Measurements from ENCODE around the gene KDM6A. TPM values are rescaled to one million over a fixed set of nuclear protein-coding genes. Genes with fewer than 3 reads are reported as not detected.
"Not testable (repeated sequence)": the region's sequence is repeated elsewhere in the genome, so short reads cannot be mapped to it uniquely, and the experiment has no call there.

Gene KDM6A
- total RNA-seq = 9.4 TPM
- long read RNA-seq, full-length matches to known transcripts = 7 of 15 reads
- long read RNA-seq, partial matches to known transcripts = 4 of 15 reads
- long read RNA-seq, other reads (novel, unspliced or antisense) = 4 of 15 reads

- H3K36me3 ChIP-seq = no peaks in the 10 kb centered on the region
- intact Hi-C loops (cut with micrococcal nuclease) = no loop called here
- peak within 1 kb of the TSS; percentile 88 for H3K4me3 ChIP-seq
- no peaks in the 10 kb centered on the region for H3K27me3 ChIP-seq (ENCODE audit: low read depth)
- H3K27ac ChIP-seq (replicated peaks) = peak within 1 kb of the TSS; percentile 97
- no peaks in the 10 kb centered on the region for H3K9me3 ChIP-seq (replicated peaks)
- peak; percentile 97 for DNase-seq
- TF ChIP-seq CTCF (IDR thresholded peaks at IDR 0.05; ENCODE audit: borderline replicate concordance) = no peak
- H3K4me1 ChIP-seq = peaks cover 26% of the 10 kb centered on the region
Measured at GRCh38 chrX:44872821-44873414, at the start of gene KDM6A. TSS of gene KDM6A (plus strand) at chrX:44873188. CDS start at chrX:44873552, 364 bp downstream.

DNA sequence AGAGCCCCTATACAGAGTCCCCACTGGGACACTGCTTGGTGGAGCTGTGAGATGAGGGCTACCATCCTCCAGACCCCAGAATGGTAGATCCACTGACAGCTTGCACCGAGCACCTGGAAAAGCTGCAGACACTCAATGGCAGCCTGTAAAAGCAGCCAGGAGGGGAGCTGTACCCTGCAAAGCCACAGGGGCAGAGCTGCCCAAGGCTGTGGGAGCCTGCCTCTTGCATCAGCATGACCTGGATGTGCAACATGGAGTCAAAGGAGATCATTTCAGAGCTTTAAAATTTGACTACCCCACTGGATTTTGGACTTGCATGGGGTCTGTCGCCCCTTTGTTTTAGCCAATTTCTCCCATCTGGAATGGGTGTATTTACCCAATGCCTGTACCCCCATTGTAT is 49.8 kb upstream of the KDM6A start:
- intact Hi-C loops (cut with micrococcal nuclease); H3K27me3 ChIP-seq (ENCODE audit: low read depth): not testable (repeated sequence)

DNA sequence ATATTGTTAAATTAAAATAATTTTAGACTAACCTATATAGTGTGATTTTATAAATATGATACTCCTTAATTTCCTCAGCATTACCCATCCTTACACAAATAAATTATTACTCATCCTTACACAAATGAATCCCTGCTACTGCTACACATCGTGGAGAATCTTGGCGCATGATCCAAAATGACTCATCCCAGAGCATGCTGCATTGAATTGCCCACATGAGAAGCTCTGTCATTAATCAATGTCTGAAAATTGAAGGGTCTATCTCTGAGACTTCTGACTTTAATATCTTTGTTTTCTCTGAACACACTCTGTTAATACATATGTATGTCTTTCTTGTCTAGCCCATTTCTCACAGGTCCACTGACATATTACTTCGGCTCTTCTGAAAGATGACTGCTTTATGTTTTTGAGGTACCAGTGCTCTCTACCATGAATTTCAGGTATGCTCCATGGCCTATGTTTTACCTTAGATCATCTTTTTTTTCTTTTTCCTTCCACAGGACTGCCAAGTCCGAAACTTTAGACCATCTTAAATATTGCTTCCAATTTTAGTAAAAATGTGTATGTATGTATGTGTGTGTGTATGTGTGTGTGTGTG is 44.9 kb upstream of the KDM6A start:
- Histone ChIP-seq H3K27me3 (ENCODE audit: low read depth) (no peaks in the 10 kb centered on the region), H3K36me3 (no peaks in the 10 kb centered on the region), H3K27ac (replicated peaks) (no peak overlapping the region), H3K4me3 (no peak overlapping the region), H3K9me3 (replicated peaks) (no peaks in the 10 kb centered on the region), H3K4me1 (no peaks in the 10 kb centered on the region)
- no peak for DNase-seq
- no peak for TF ChIP-seq CTCF (IDR thresholded peaks at IDR 0.05; ENCODE audit: borderline replicate concordance)
- intact Hi-C loops (cut with micrococcal nuclease) = no loop called here

More for the DNA sequence above, 49.8 kb upstream of the KDM6A start:
- not testable (repeated sequence) for DNase-seq; H3K4me3 ChIP-seq; H3K9me3 ChIP-seq (replicated peaks); H3K36me3 ChIP-seq; H3K27ac ChIP-seq (replicated peaks); H3K4me1 ChIP-seq

- Histone ChIP-seq H3K27ac (replicated peaks) (no peak overlapping the region), H3K9me3 (replicated peaks) (no peaks in the 10 kb centered on the region), H3K4me3 (no peak overlapping the region), H3K36me3 (no peaks in the 10 kb centered on the region), H3K4me1 (no peaks in the 10 kb centered on the region), H3K27me3 (ENCODE audit: low read depth) (no peaks in the 10 kb centered on the region)
- intact Hi-C loops (cut with micrococcal nuclease) = no loop called here
- no peak for TF ChIP-seq CTCF (IDR thresholded peaks at IDR 0.05; ENCODE audit: borderline replicate concordance)
- DNase-seq = no peak
Measured at GRCh38 chrX:44829832-44830231, 43.2 kb upstream of the KDM6A start.

DNA sequence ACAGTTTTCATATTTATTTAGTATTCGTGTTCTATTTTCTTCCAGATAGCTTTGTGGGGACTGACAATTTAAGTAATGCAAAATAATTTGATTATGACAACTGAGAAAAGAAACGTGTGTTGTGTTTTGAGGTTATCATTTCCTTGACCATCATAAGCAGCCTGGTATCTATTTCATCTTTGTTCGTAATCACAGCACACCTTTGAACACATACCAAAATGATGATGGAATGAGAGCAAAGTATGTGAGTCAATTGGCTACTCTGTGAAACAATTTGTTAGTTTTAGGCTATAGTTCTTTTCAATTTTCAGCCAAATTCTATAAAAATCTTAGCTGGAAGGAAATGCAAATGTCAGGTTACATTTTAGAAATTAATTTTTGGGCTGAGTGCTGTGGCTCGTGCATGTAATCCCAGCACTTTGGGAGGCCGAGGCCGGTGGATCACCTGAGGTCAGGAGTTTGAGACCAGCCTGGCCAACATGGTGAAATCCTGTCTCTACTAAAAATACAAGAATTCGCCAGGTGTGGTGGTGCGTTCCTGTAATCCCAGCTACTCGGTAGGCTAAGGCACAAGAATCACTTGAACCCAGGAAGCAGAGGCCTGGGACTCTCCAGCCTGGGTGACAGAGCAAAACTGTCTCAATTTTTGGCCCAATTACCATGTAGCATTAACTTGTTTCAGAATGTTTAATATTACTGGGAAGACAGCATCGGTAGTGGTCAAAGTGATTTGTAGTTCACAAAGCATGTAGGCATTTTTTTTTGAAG is 30.3 kb upstream of the KDM6A start:
- no peak for TF ChIP-seq CTCF (IDR thresholded peaks at IDR 0.05; ENCODE audit: borderline replicate concordance)
- no peak overlapping the region for H3K27ac ChIP-seq (replicated peaks)
- no peak for DNase-seq
- H3K4me1 ChIP-seq = no peaks in the 10 kb centered on the region
- H3K9me3 ChIP-seq (replicated peaks) = no peaks in the 10 kb centered on the region
- no peaks in the 10 kb centered on the region for H3K27me3 ChIP-seq (ENCODE audit: low read depth)
- no peak overlapping the region for H3K4me3 ChIP-seq
- no peaks in the 10 kb centered on the region for H3K36me3 ChIP-seq
- intact Hi-C loops (cut with micrococcal nuclease) = no loop called here
